Body of pancreas (tissue), 4 donors: ENCODE results near the gene CD40.

Source experiments
- POLR2A ChIP-seq, 3 donors: fragments of 450-650 bp; IDR thresholded peaks; one replicate each; pipeline ENCODE4 v1.6.1; 2016; ENCODE audit warnings: antibody characterized with exemption in 3 of 3, mild to moderate bottlenecking in 2 of 3
- TF ChIP-seq, protein P1 (sequence below), 7 experiments: fragments of 450-650 bp in 4 of 7; fragments of 200-600 bp in 3 of 7; sonication (generic) in 3 of 7; IDR thresholded peaks; one replicate each; pipeline ENCODE4 v1.5.1; 2016 to 2019; ENCODE audit warnings: antibody characterized with exemption in 7 of 7

DNA sequence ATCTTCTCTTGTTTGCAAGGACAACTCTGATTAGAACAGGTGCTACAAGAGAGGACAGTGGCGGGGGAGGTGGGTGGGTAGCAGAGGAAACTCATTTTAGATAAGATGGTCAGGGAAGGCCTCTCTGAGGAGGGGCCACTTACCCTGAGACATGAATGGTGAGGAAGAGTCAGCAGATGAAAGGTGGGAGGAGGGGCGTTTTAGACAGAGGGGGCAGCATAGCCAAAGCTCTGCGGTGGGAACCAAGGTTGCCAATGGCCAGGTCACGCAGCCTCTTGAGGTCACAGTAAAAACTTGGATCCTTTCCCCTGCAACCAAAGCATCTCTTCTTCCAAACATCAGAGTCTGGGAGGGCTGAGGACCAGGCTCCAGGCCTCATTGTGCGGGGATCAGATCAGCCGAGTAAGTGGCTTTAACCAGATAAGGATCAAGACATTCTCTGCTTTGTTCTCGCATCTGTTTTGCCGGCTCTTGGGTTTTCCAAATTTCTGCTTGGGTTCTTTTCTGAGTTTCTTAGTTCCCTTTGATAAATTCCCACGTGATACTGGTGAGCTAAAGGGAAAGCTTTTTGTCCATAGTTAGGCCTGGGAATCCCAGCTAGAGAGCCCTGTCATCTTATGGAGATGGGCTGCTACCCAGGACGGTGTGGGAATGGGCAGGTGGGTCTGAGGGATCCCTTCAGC is 5.5 kb upstream of the CD40 start:
- TF ChIP-seq, protein P1, sequence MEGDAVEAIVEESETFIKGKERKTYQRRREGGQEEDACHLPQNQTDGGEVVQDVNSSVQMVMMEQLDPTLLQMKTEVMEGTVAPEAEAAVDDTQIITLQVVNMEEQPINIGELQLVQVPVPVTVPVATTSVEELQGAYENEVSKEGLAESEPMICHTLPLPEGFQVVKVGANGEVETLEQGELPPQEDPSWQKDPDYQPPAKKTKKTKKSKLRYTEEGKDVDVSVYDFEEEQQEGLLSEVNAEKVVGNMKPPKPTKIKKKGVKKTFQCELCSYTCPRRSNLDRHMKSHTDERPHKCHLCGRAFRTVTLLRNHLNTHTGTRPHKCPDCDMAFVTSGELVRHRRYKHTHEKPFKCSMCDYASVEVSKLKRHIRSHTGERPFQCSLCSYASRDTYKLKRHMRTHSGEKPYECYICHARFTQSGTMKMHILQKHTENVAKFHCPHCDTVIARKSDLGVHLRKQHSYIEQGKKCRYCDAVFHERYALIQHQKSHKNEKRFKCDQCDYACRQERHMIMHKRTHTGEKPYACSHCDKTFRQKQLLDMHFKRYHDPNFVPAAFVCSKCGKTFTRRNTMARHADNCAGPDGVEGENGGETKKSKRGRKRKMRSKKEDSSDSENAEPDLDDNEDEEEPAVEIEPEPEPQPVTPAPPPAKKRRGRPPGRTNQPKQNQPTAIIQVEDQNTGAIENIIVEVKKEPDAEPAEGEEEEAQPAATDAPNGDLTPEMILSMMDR (IDR thresholded peaks at IDR 0.05): no peak
- no peak for TF ChIP-seq POLR2A (IDR thresholded peaks at IDR 0.05)
